ENCODE measurements around the gene STXBP6. TPM values are rescaled to one million over a fixed set of nuclear protein-coding genes. Genes with fewer than 3 reads are reported as not detected.

Gene STXBP6
- total and polyA plus RNA-seq, 12 donors = 12.2 to 49.0 (median 24.4) TPM

GRCh38 chr14:24996930-24997725 is 52.8 kb downstream of the STXBP6 start:
- intact Hi-C loops (cut with DNase I) = no loop called here
- no peak for DNase-seq
- Histone ChIP-seq H3K9me3 (peaks cover 0 to 5% (median 0%) of the 10 kb centered on the region in 11 donors), H3K4me3 (no peak overlapping the region), H3K27me3 (no peaks in the 10 kb centered on the region), H3K27ac (no peak overlapping the region), H3K36me3 (no peaks in the 10 kb centered on the region), H3K4me1 (peaks cover 0 to 26% (median 16%) of the 10 kb centered on the region in 9 donors)
- 72 to 77% methylated on average over 6 of the region's 6 CpGs for WGBS, 2 donors
- peak in 1 of 8 donors; percentile 78 for ATAC-seq
- TF ChIP-seq CTCF (IDR thresholded peaks at IDR 0.05) = no peak

GRCh38 chr14:24995016-24995415 is 54.9 kb downstream of the STXBP6 start:
- H3K4me1 ChIP-seq = peaks cover 0 to 18% (median 0%) of the 10 kb centered on the region in 9 donors
- no peak for ATAC-seq

GRCh38 chr14:24993631-24994030 is 56.3 kb downstream of the STXBP6 start:
- H3K36me3 ChIP-seq = no peaks in the 10 kb centered on the region
- H3K9me3 ChIP-seq = no peaks in the 10 kb centered on the region
- ATAC-seq (peak in 2 of 8 donors; percentile 32 to 57), DNase-seq (no peak)
- H3K27me3 ChIP-seq = no peaks in the 10 kb centered on the region
- intact Hi-C loops (cut with DNase I) = no loop called here
- no peak overlapping the region for H3K4me3 ChIP-seq
- H3K27ac ChIP-seq = no peak overlapping the region
- H3K4me1 ChIP-seq = peaks cover 0 to 18% (median 7%) of the 10 kb centered on the region in 9 donors
- TF ChIP-seq CTCF (IDR thresholded peaks at IDR 0.05) = no peak

More at GRCh38 chr14:24995016-24995415, 54.9 kb downstream of the STXBP6 start:
- intact Hi-C loops (cut with DNase I) = no loop called here
- DNase-seq = no peak
- H3K9me3 ChIP-seq = peaks cover 0 to 5% (median 0%) of the 10 kb centered on the region in 11 donors
- no peak overlapping the region for H3K4me3 ChIP-seq
- no peak for TF ChIP-seq CTCF (IDR thresholded peaks at IDR 0.05)
- no peaks in the 10 kb centered on the region for H3K27me3 ChIP-seq
- no peaks in the 10 kb centered on the region for H3K36me3 ChIP-seq
- 92 to 97% methylated on average over 4 of the region's 4 CpGs for WGBS, 2 donors
- no peak overlapping the region for H3K27ac ChIP-seq

- H3K36me3 ChIP-seq = no peaks in the 10 kb centered on the region
- no peaks in the 10 kb centered on the region for H3K27me3 ChIP-seq
- peaks cover 0 to 18% (median 7%) of the 10 kb centered on the region in 9 donors for H3K4me1 ChIP-seq
- no peak for TF ChIP-seq CTCF (IDR thresholded peaks at IDR 0.05)
- WGBS, 2 donors = 94 to 96% methylated on average over 5 of the region's 5 CpGs
- no peak for ATAC-seq
- no peak overlapping the region for H3K4me3 ChIP-seq
- no peaks in the 10 kb centered on the region for H3K9me3 ChIP-seq
- intact Hi-C loops (cut with DNase I) = no loop called here
- no peak overlapping the region for H3K27ac ChIP-seq
- no peak for DNase-seq
These were observed 57.2 kb downstream of the STXBP6 start for GRCh38 chr14:24992624-24993360.
